Fibroblast of lung (primary cell): ENCODE measurements around the gene SYTL1.

Experiments
- EZH2 ChIP-seq: IDR thresholded peaks from 2 replicates; pipeline ENCODE4 v1.5.1; 2012; ENCODE audit warnings: low read length, control low read depth, mild to moderate bottlenecking; ENCODE audit errors: missing control alignments
- TF ChIP-seq, protein P1 (sequence below), 2 donors: IDR thresholded peaks in 1 of 2; conservative IDR thresholded peaks in 1 of 2; 1 replicate in 1 of 2; 2 replicates in 1 of 2; pipeline ENCODE4 v1.5.1; 2011 to 2012; ENCODE audit warnings: low read length in 2 of 2, control low read depth in 1 of 2, inconsistent platforms in 1 of 2, low read depth in 1 of 2, mild to moderate bottlenecking in 1 of 2

DNA sequence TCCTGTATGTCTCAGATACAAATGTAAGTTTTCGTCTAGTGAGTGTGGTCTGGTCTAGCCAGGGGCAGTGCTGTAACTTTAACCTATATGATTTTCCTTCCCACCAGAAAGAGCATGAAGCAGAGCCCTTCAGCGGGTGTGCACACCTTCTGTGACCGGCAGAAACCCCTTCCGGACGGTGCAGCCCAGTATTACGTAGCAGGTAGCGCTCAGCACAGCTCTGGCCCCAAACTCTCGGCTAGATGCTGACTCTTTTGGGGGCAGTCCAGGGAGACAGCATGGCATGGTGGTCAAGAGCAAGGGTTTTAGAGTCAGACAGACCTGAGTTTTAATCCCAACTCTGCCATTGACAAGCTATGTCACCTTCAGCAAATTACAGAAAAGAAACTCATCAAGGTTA is 47.9 kb upstream of the SYTL1 start:
- TF ChIP-seq, protein P1, sequence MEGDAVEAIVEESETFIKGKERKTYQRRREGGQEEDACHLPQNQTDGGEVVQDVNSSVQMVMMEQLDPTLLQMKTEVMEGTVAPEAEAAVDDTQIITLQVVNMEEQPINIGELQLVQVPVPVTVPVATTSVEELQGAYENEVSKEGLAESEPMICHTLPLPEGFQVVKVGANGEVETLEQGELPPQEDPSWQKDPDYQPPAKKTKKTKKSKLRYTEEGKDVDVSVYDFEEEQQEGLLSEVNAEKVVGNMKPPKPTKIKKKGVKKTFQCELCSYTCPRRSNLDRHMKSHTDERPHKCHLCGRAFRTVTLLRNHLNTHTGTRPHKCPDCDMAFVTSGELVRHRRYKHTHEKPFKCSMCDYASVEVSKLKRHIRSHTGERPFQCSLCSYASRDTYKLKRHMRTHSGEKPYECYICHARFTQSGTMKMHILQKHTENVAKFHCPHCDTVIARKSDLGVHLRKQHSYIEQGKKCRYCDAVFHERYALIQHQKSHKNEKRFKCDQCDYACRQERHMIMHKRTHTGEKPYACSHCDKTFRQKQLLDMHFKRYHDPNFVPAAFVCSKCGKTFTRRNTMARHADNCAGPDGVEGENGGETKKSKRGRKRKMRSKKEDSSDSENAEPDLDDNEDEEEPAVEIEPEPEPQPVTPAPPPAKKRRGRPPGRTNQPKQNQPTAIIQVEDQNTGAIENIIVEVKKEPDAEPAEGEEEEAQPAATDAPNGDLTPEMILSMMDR (conservative IDR thresholded peaks at IDR 0.05 in 1 of 2, IDR thresholded peaks at IDR 0.05 in 1 of 2; ENCODE audit: low read depth in 1 of 2, low read length in 2 of 2) = no peak
- no peak for TF ChIP-seq EZH2
